ENCODE data around the gene LVRN. TPM values are rescaled to one million over a fixed set of nuclear protein-coding genes. Genes with fewer than 3 reads are reported as not detected.

Gene LVRN
- total and polyA plus RNA-seq, 2 of the 13 experiments (the other 11 are each of a cell fraction or from before 2014, with no cell fraction given): 0.09 to 0.20 TPM

- no peaks in the 10 kb centered on the region; a peak in 1 of 5 replicates for H3K27me3 ChIP-seq (ENCODE audit: control insufficient read depth in 1 of 2, insufficient read depth in 2 of 2, low read length in 2 of 2)
- H4K20me1 ChIP-seq (ENCODE audit: insufficient read depth, low read length): no peaks in the 10 kb centered on the region
- H3K4me2 ChIP-seq (ENCODE audit: low read depth, low read length): no peak overlapping the region
- ChIA-PET CTCF (ENCODE audit: low intra/inter-chr PET ratio, low total read pairs) (no interaction called here), POLR2A (no interaction called here)
- no peak overlapping the region for H3K4me3 ChIP-seq (replicated peaks in 1 of 3; ENCODE audit: insufficient read depth in 1 of 3, low read depth in 2 of 3, low read length in 3 of 3)
- WGBS (ENCODE audit: low lambda C conversion rate): 28% methylated on average over 9 of the region's 9 CpGs
- no peaks in the 10 kb centered on the region for H3K79me2 ChIP-seq (ENCODE audit: insufficient read depth, low read length)
- BruUV-seq (replicated peaks): no TSS peak
- no peak for TF ChIP-seq MZF1 (CRISPR knock-in tag; IDR thresholded peaks at IDR 0.05; ENCODE audit: borderline replicate concordance)
- DNase-seq (ENCODE audit: low spot score) (no peak), ATAC-seq (no peak), FAIRE-seq (no peak)
- H2AFZ ChIP-seq (ENCODE audit: low read length): no peak overlapping the region
- no peak overlapping the region for H3K27ac ChIP-seq (ENCODE audit: extremely low read length, insufficient read depth, low read length)
- in situ Hi-C loops (cut with HindIII; ENCODE audit: extremely low pct_ligation_motif_present, low pct_unique_long_range_greater_than_20kb): no loop called here
- intact Hi-C loops (cut with micrococcal nuclease; ENCODE audit: unreplicated experiment): no loop called here
- no peaks in the 10 kb centered on the region for H3K36me3 ChIP-seq (replicated peaks in 1 of 2; ENCODE audit: control insufficient read depth in 1 of 2, insufficient read depth in 2 of 2, low read length in 2 of 2)
- no peaks in the 10 kb centered on the region for H3K4me1 ChIP-seq (ENCODE audit: insufficient read depth, low read length)
- H3K9ac ChIP-seq (ENCODE audit: insufficient read depth, low read depth, low read length): no peak overlapping the region
- H3K9me3 ChIP-seq (ENCODE audit: low read length): no peaks in the 10 kb centered on the region
Observed at GRCh38 chr5:115941051-115941675, 21.1 kb upstream of the LVRN start.

GRCh38 chr5:115944501-115944900 lies 17.8 kb upstream of the LVRN start:
- intact Hi-C loops (cut with micrococcal nuclease; ENCODE audit: unreplicated experiment): no loop called here
- Histone ChIP-seq H3K9ac (ENCODE audit: insufficient read depth, low read depth, low read length) (no peak overlapping the region), H3K9me3 (ENCODE audit: low read length) (no peaks in the 10 kb centered on the region), H3K4me2 (ENCODE audit: low read depth, low read length) (no peak overlapping the region), H3K27ac (ENCODE audit: extremely low read length, insufficient read depth, low read length) (no peak overlapping the region), H3K4me1 (ENCODE audit: insufficient read depth, low read length) (no peaks in the 10 kb centered on the region), H3K4me3 (replicated peaks in 1 of 3; ENCODE audit: insufficient read depth in 1 of 3, low read depth in 2 of 3, low read length in 3 of 3) (no peak overlapping the region), H2AFZ (ENCODE audit: low read length) (no peak overlapping the region), H3K27me3 (ENCODE audit: control insufficient read depth in 1 of 2, insufficient read depth in 2 of 2, low read length in 2 of 2) (no peaks in the 10 kb centered on the region; a peak in 1 of 5 replicates), H3K79me2 (ENCODE audit: insufficient read depth, low read length) (no peaks in the 10 kb centered on the region), H3K36me3 (replicated peaks in 1 of 2; ENCODE audit: control insufficient read depth in 1 of 2, insufficient read depth in 2 of 2, low read length in 2 of 2) (no peaks in the 10 kb centered on the region), H4K20me1 (ENCODE audit: insufficient read depth, low read length) (no peaks in the 10 kb centered on the region)
- no TSS peak for BruUV-seq (replicated peaks)
- POLR2A ChIA-PET: no interaction called here
- FAIRE-seq: no peak
- ATAC-seq: no peak
- in situ Hi-C loops (cut with HindIII; ENCODE audit: extremely low pct_ligation_motif_present, low pct_unique_long_range_greater_than_20kb): no loop called here
- peak; percentile 3 for DNase-seq (ENCODE audit: low spot score)
- no peak for TF ChIP-seq ZNF766 (CRISPR knock-in tag; IDR thresholded peaks at IDR 0.05; ENCODE audit: borderline replicate concordance)
- TF ChIP-seq CEBPG (CRISPR knock-in tag; IDR thresholded peaks at IDR 0.05): no peak
- no peak for TF ChIP-seq HINFP (CRISPR knock-in tag; IDR thresholded peaks at IDR 0.05; ENCODE audit: low read depth)
- TF ChIP-seq TBX3 (IDR thresholded peaks at IDR 0.05; ENCODE audit: borderline replicate concordance): no peak
- TF ChIP-seq ATF4 (CRISPR knock-in tag; IDR thresholded peaks at IDR 0.05): peak in 1 of 2 experiments; percentile 78; a peak in 2 of 4 replicates
- no peak for TF ChIP-seq NFKB2 (CRISPR knock-in tag; IDR thresholded peaks at IDR 0.05; ENCODE audit: borderline replicate concordance)
- TF ChIP-seq ATM (IDR thresholded peaks at IDR 0.05; ENCODE audit: borderline replicate concordance): no peak
- no peak for TF ChIP-seq ZNF280B (CRISPR knock-in tag; IDR thresholded peaks at IDR 0.05; ENCODE audit: borderline replicate concordance)
- peak; percentile 74 for TF ChIP-seq MNT (IDR thresholded peaks at IDR 0.05)
- TF ChIP-seq ZNF777 (CRISPR knock-in tag; IDR thresholded peaks at IDR 0.05): no peak
- CTCF ChIA-PET (ENCODE audit: low intra/inter-chr PET ratio, low total read pairs): no interaction called here
- WGBS (ENCODE audit: low lambda C conversion rate): 0% methylated on average over 3 of the region's 3 CpGs
